SJCRH30 (cell line): ENCODE measurements around the gene IQSEC1. TPM values are rescaled to one million over a fixed set of nuclear protein-coding genes. Genes with fewer than 3 reads are reported as not detected.

ENCODE experiments used
- DNase-seq, 2 experiments: peaks; one replicate each; pipeline ENCODE4 v3.0.0-alpha.2; 2015 to 2020
- H3K27ac ChIP-seq: fragments of 250-450 bp; sonication (Bioruptor Pico); 2 replicates; pipeline ENCODE4 v1.5.1; 2020; ENCODE audit warnings: mild to moderate bottlenecking, moderate library complexity
- H3K27me3 ChIP-seq: fragments of 250-450 bp; sonication (Bioruptor Pico); 2 replicates; pipeline ENCODE4 v1.5.1; 2020; ENCODE audit warnings: mild to moderate bottlenecking, moderate library complexity
- H3K36me3 ChIP-seq: fragments of 250-450 bp; sonication (Bioruptor Pico); 2 replicates; pipeline ENCODE4 v1.5.1; 2020; ENCODE audit warnings: mild to moderate bottlenecking, moderate library complexity
- H3K4me1 ChIP-seq: fragments of 250-450 bp; sonication (Bioruptor Pico); 2 replicates; pipeline ENCODE4 v1.5.1; 2020; ENCODE audit warnings: mild to moderate bottlenecking, moderate library complexity
- H3K4me3 ChIP-seq: fragments of 250-450 bp; sonication (Bioruptor Pico); 2 replicates; pipeline ENCODE4 v1.5.1; 2020; ENCODE audit warnings: mild to moderate bottlenecking, moderate library complexity
- H3K9me3 ChIP-seq: fragments of 250-450 bp; sonication (Bioruptor Pico); replicated peaks from 2 replicates; pipeline ENCODE4 v1.5.1; 2020; ENCODE audit warnings: mild to moderate bottlenecking, moderate library complexity
- total RNA-seq: library from RNA; depleted of rRNA; stranded (reverse); fragments of >200 nt; shearing (Covaris generic); gene quantifications from 2 replicates; pipeline ENCODE4 v1.2.3, GENCODE V29; 2014

Gene IQSEC1
- total RNA-seq, 1 experiment from 2014 or later = 5.7 TPM

- Histone ChIP-seq H3K9me3 (no peaks in the 10 kb centered on the region), H3K27me3 (no peaks in the 10 kb centered on the region), H3K27ac (no peak overlapping the region), H3K4me3 (no peak overlapping the region), H3K4me1 (no peaks in the 10 kb centered on the region), H3K36me3 (no peaks in the 10 kb centered on the region)
- DNase-seq = no peak
These were observed 118.2 kb downstream of the IQSEC1 start for GRCh38 chr3:12954891-12955650.

- Histone ChIP-seq H3K9me3 (no peaks in the 10 kb centered on the region), H3K4me3 (no peak overlapping the region), H3K4me1 (peaks cover 5% of the 10 kb centered on the region; the same call in 1 of the 2 replicates), H3K36me3 (no peaks in the 10 kb centered on the region), H3K27me3 (no peaks in the 10 kb centered on the region), H3K27ac (no peak overlapping the region)
- no peak for DNase-seq
These were observed 119.0 kb downstream of the IQSEC1 start for GRCh38 chr3:12954180-12954579.

- H3K27me3 ChIP-seq = no peaks in the 10 kb centered on the region
- H3K27ac ChIP-seq = no peak overlapping the region
- peaks cover 13% of the 10 kb centered on the region for H3K4me1 ChIP-seq
- H3K36me3 ChIP-seq = no peaks in the 10 kb centered on the region
- no peaks in the 10 kb centered on the region for H3K9me3 ChIP-seq
- no peak for DNase-seq
- no peak overlapping the region for H3K4me3 ChIP-seq
These were observed 119.8 kb downstream of the IQSEC1 start for GRCh38 chr3:12953201-12953995.

- H3K27me3 ChIP-seq = no peaks in the 10 kb centered on the region
- H3K9me3 ChIP-seq = no peaks in the 10 kb centered on the region
- H3K4me1 ChIP-seq = peaks cover 21% of the 10 kb centered on the region
- no peak for DNase-seq
- no peaks in the 10 kb centered on the region for H3K36me3 ChIP-seq
- H3K27ac ChIP-seq = no peak overlapping the region
- no peak overlapping the region for H3K4me3 ChIP-seq
These were observed 120.7 kb downstream of the IQSEC1 start for GRCh38 chr3:12952343-12953200.

- Histone ChIP-seq H3K4me3 (no peak overlapping the region), H3K27me3 (no peaks in the 10 kb centered on the region), H3K27ac (no peak overlapping the region), H3K9me3 (no peaks in the 10 kb centered on the region), H3K4me1 (peaks cover 27% of the 10 kb centered on the region), H3K36me3 (no peaks in the 10 kb centered on the region)
- peak in 1 of 2 experiments; percentile 29 for DNase-seq
These were observed 124.1 kb downstream of the IQSEC1 start for GRCh38 chr3:12948891-12949711.

- DNase-seq = peak in 1 of 2 experiments; percentile 21
- Histone ChIP-seq H3K27ac (peak overlapping the region; percentile 7; the same call in 1 of the 2 replicates), H3K36me3 (no peaks in the 10 kb centered on the region), H3K4me1 (peaks cover 27% of the 10 kb centered on the region), H3K4me3 (no peak overlapping the region), H3K9me3 (no peaks in the 10 kb centered on the region), H3K27me3 (no peaks in the 10 kb centered on the region)
These were observed 124.9 kb downstream of the IQSEC1 start for GRCh38 chr3:12948371-12948770.

GRCh38 chr3:12947504-12948369 is 125.5 kb downstream of the IQSEC1 start:
- no peaks in the 10 kb centered on the region for H3K9me3 ChIP-seq
- H3K36me3 ChIP-seq = no peaks in the 10 kb centered on the region
- DNase-seq = peak; percentile 75 to 76
- no peak overlapping the region for H3K4me3 ChIP-seq
- peak overlapping the region; percentile 7; the same call in 1 of the 2 replicates for H3K27ac ChIP-seq
- no peaks in the 10 kb centered on the region for H3K27me3 ChIP-seq
- H3K4me1 ChIP-seq = peaks cover 27% of the 10 kb centered on the region

- no peak for DNase-seq
- no peak overlapping the region for H3K27ac ChIP-seq
- H3K36me3 ChIP-seq = no peaks in the 10 kb centered on the region
- no peaks in the 10 kb centered on the region for H3K9me3 ChIP-seq
- H3K4me3 ChIP-seq = no peak overlapping the region
- peaks cover 27% of the 10 kb centered on the region for H3K4me1 ChIP-seq
- no peaks in the 10 kb centered on the region for H3K27me3 ChIP-seq
These were observed 126.4 kb downstream of the IQSEC1 start for GRCh38 chr3:12946649-12947316.

- Histone ChIP-seq H3K4me1 (peaks cover 27% of the 10 kb centered on the region), H3K27ac (no peak overlapping the region), H3K36me3 (no peaks in the 10 kb centered on the region), H3K4me3 (no peak overlapping the region), H3K27me3 (no peaks in the 10 kb centered on the region), H3K9me3 (no peaks in the 10 kb centered on the region)
- DNase-seq = no peak
These were observed 127.0 kb downstream of the IQSEC1 start for GRCh38 chr3:12946251-12946648.

- DNase-seq = peak; percentile 39 to 55
- Histone ChIP-seq H3K4me3 (no peak overlapping the region), H3K4me1 (peaks cover 27% of the 10 kb centered on the region), H3K27ac (no peak overlapping the region), H3K9me3 (no peaks in the 10 kb centered on the region), H3K27me3 (no peaks in the 10 kb centered on the region), H3K36me3 (no peaks in the 10 kb centered on the region)
These were observed 128.4 kb downstream of the IQSEC1 start for GRCh38 chr3:12944849-12945248.

- Histone ChIP-seq H3K9me3 (no peaks in the 10 kb centered on the region), H3K36me3 (no peaks in the 10 kb centered on the region), H3K4me3 (no peak overlapping the region), H3K4me1 (peaks cover 24% of the 10 kb centered on the region), H3K27ac (no peak overlapping the region), H3K27me3 (no peaks in the 10 kb centered on the region)
- DNase-seq = no peak
These were observed 128.8 kb downstream of the IQSEC1 start for GRCh38 chr3:12944413-12944812.

- Histone ChIP-seq H3K36me3 (no peaks in the 10 kb centered on the region), H3K9me3 (no peaks in the 10 kb centered on the region), H3K27ac (no peak overlapping the region), H3K27me3 (no peaks in the 10 kb centered on the region), H3K4me1 (peaks cover 22% of the 10 kb centered on the region), H3K4me3 (no peak overlapping the region)
- DNase-seq = no peak
These were observed 129.9 kb downstream of the IQSEC1 start for GRCh38 chr3:12943124-12944021.
